SKM-1 treated with dmso at 0.1 percent for 144 hours (cell line): Measurements from ENCODE around the gene PARD3.
"Not testable (repeated sequence)": the region's sequence is repeated elsewhere in the genome, so short reads cannot be mapped to it uniquely, and the experiment has no call there.

Experiments used
- DNase-seq: peaks from one replicate; lab custom pipeline; 2025; ENCODE audit not compliant: unreplicated experiment; lab: John Stamatoyannopoulos, UW

PARD3 gene

GRCh38 chr10:34281661-34282582 is 533.2 kb downstream of the PARD3 start:
- DNase-seq, result no peak

DNA sequence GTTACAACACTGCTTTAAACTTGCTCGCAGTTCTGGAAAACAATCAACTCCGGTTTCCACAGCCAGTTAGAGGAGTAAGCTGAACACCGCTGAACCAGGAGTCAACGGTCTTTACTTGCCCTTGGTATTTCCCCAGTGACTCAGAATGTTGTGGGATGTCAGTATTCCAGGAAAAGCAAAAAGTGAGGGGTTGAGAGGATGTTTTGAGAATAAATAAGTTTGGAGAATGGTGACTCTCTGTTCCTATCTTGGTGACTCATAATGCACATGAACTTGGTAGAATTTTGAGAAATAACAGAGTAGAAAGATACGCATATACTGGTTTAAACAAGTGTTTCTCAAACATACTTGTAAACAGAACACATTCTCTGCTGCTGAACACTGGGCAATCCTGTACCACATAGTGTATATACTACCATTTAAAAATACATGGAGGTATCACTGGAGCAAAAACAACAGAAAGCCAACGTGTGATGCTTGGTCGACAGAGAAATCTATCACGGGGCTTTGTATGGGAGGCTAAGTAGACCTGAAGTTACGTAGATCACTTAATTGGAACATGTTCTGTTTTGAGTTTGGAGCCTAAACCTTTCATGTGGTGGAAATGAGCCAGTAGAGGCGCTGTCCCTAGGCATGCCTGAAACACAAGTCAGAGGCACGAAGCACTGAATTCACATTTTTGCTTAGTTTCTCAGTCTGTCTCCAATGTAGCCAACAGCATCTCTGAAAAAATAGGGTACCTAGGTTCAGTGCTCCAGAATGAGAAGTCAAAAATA is 534.3 kb downstream of the PARD3 start:
- DNase-seq, result no peak

DNA sequence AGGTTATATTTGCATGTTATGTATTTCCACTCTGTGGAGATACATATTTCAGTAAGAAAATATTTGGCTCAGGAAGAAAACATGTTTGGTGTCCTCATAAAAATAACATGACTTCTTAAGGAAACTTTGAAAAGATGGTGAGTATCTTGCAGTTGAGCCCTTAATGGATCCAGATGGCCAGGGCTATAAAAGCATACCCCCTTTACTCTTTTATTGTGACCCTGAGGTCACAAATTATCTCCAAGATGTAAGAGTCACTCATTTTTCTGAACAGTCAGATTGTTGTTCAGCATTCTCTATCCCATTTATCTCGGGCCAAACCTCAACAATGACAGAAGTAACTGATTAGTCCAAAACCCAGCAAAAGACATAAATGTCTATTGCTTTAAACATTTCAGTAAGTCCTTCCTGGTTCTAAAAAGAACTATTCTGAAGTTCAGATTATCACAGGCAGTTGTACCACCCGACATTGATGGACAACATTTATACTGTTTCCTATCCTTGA is 539.4 kb downstream of the PARD3 start:
- DNase-seq, result no peak

- no peak for DNase-seq
These were observed 540.2 kb downstream of the PARD3 start for GRCh38 chr10:34274906-34275305.

DNA sequence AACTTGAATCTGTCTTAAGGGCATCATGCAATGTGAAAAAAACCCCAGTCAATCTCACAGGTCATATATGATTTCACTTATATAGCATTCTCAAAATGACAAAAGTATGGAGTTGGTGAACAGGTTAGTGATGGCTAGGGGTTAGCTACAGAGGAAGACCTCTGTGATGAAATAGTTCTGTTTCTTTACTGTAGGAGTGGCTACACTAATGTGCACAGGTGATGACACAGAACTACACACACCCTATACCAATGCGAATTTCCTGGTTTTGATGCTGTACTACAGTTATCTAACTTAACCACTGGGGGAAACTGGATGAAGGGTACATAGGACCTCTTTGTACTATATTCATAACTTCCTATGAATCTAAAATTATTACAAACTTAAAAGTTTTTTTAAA is 541.8 kb downstream of the PARD3 start:
- DNase-seq, result no peak

- DNase-seq, result no peak
These were observed 542.8 kb downstream of the PARD3 start for GRCh38 chr10:34272316-34272715.

- not testable (repeated sequence) for DNase-seq
These were observed 546.7 kb downstream of the PARD3 start for GRCh38 chr10:34268410-34268809.

- DNase-seq, result no peak
These were observed 552.1 kb downstream of the PARD3 start for GRCh38 chr10:34262985-34263384.

DNA sequence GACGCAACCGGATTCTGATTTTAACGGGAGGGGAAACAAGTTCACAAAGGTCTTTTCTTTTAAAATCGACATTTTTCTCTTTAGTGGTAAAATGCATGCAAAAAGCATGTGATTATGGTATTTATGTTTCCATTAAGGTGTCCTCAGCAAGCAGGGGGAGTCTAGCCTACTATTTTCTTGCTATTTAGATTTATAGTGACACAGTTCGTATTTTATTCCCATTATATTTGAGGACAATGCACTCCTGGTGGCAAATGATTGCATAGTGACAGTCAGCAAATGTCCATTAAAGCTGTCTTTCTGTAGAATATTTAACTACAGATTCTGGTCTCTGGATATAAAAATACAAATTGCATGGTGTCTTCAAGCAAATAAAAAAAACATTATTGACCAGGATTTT is 554.2 kb downstream of the PARD3 start:
- DNase-seq, result no peak

GRCh38 chr10:34256216-34256615 is 558.9 kb downstream of the PARD3 start:
- DNase-seq, result no peak

GRCh38 chr10:34255035-34255434 is 560.1 kb downstream of the PARD3 start:
- DNase-seq, result no peak

GRCh38 chr10:34254596-34254995 is 560.5 kb downstream of the PARD3 start:
- no peak for DNase-seq

DNA sequence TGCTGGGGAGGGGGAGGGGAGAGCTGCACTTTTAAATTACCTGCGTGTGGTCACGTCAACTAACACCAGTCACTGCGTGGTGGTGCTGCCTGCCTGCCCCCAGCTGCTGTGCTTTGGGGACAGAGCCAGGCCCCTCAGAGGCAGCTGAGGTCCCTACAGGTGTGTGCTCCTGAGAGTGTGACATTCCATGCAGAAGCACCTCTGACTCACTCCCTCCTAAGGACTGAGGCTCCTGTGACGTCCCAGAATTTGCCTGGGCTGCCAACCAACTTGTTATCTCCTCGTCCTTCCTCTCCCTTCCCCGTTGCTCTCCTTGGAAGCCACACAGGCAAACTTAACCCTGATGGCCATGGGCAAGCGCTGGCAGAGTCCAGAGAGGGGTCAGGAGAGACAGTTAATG is 563.0 kb downstream of the PARD3 start:
- DNase-seq, result no peak

DNA sequence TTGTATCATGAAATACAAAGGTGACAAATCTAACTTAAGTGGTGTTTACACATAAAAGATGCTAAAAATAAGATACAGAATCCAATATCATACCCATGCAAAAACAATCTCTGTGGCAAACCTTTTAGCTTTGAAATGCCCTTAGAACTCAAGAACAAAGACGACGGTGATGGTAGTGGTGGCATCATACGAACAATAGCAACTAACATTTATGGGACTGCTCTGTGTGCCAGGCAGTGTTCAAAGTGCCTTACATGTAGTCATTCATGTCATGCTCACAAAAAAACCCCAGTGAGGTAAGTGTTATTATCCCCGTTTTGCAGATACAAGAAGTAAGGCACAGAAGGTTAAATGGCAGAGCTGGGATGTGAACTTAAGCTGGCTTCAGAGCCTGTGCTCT is 563.9 kb downstream of the PARD3 start:
- DNase-seq, result no peak

DNA sequence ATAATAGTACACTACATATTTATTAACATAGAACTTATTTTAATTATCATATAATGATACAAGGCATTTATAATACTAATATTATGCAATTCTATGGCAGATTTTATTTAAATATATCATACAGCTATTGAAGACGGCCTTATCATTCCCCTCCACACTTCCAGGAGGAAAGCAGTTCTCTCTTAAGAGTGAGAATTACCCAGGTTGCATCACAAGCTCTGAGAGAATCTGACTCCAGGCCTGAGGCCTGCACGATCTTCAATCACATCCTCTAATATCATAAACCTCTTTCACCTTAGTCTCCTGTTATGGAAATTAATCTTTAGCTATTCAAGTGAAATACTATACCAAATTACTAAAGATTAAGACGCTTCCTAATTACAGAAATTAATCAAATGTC is 564.4 kb downstream of the PARD3 start:
- no peak for DNase-seq

GRCh38 chr10:34249634-34250033 is 565.5 kb downstream of the PARD3 start:
- no peak for DNase-seq

- no peak for DNase-seq
These were observed 567.5 kb downstream of the PARD3 start for GRCh38 chr10:34247560-34247959.

DNA sequence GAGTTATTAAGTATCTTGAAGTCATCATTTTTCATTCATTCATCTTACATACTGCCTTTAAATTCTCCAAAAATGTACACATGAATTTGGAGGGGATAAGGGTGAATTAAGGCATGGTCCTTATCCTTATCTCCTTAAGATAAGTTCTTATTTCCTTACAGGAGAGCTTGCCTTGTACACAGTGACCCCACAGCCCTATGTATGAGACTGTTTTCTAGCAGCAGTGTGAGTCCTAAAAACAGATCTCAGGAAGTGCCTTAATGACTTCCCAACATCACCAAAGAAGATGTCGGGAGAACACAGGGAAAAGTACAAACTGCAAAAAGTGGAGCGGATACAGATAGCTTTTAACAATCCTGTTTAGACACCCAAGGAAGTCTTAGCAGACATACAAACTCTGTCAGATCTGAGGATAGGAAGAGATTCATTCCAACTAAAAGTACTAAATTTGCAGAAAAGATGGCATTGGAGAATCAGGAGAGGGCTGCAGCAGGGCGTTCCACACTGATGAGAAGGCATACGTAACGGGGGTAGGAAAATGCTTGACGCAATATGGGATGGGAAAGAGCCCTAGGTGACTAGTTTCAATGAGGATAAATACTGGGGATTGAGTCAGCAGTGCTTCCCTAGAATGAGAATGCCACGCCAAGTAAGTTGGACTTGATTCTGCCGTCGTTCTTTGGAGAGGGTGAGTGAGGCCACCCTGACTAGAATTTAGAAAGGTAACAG is 570.2 kb downstream of the PARD3 start:
- no peak for DNase-seq

- DNase-seq, result no peak
These were observed 573.7 kb downstream of the PARD3 start for GRCh38 chr10:34241226-34242000.

GRCh38 chr10:34240039-34240438 is 575.1 kb downstream of the PARD3 start:
- DNase-seq, result no peak
